ENCODE results near the gene PSMA6. TPM values are rescaled to one million over a fixed set of nuclear protein-coding genes. Genes with fewer than 3 reads are reported as not detected.

Gene PSMA6
- total and polyA plus RNA-seq, 2 of the 13 experiments (the other 11 are each of a cell fraction or from before 2014, with no cell fraction given), result 525 to 1,109 TPM

- peak; percentile 96; the same call in 1 of the 2 replicates for TF ChIP-seq MTA1 (CRISPR knock-in tag; IDR thresholded peaks at IDR 0.05; ENCODE audit: borderline replicate concordance)
- TF ChIP-seq ZFY (CRISPR knock-in tag; IDR thresholded peaks at IDR 0.05), result peak; percentile 91
- TF ChIP-seq RFX5 (IDR thresholded peaks at IDR 0.05; ENCODE audit: low read depth, low read length), result no peak
- TF ChIP-seq, protein P1, sequence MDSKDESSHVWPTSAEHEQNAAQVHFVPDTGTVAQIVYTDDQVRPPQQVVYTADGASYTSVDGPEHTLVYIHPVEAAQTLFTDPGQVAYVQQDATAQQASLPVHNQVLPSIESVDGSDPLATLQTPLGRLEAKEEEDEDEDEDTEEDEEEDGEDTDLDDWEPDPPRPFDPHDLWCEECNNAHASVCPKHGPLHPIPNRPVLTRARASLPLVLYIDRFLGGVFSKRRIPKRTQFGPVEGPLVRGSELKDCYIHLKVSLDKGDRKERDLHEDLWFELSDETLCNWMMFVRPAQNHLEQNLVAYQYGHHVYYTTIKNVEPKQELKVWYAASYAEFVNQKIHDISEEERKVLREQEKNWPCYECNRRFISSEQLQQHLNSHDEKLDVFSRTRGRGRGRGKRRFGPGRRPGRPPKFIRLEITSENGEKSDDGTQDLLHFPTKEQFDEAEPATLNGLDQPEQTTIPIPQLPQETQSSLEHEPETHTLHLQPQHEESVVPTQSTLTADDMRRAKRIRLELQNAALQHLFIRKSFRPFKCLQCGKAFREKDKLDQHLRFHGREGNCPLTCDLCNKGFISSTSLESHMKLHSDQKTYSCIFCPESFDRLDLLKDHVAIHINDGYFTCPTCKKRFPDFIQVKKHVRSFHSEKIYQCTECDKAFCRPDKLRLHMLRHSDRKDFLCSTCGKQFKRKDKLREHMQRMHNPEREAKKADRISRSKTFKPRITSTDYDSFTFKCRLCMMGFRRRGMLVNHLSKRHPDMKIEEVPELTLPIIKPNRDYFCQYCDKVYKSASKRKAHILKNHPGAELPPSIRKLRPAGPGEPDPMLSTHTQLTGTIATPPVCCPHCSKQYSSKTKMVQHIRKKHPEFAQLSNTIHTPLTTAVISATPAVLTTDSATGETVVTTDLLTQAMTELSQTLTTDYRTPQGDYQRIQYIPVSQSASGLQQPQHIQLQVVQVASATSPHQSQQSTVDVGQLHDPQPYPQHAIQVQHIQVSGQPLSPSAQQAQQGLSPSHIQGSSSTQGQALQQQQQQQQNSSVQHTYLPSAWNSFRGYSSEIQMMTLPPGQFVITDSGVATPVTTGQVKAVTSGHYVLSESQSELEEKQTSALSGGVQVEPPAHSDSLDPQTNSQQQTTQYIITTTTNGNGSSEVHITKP (CRISPR knock-in tag; IDR thresholded peaks at IDR 0.05; ENCODE audit: low read depth), result peak; percentile 96
- TF ChIP-seq JUN (CRISPR knock-in tag; IDR thresholded peaks at IDR 0.05), result peak; percentile 34
- TF ChIP-seq CREBL2 (CRISPR knock-in tag; IDR thresholded peaks at IDR 0.05; ENCODE audit: borderline replicate concordance), result no peak
- TF ChIP-seq SALL1 (CRISPR knock-in tag; IDR thresholded peaks at IDR 0.05), result no peak
- no peak for TF ChIP-seq MLLT10 (CRISPR knock-in tag; IDR thresholded peaks at IDR 0.05)
- TF ChIP-seq ZNF326 (CRISPR knock-in tag; IDR thresholded peaks at IDR 0.05; ENCODE audit: borderline replicate concordance), result peak; percentile 48; the same call in 1 of the 2 replicates
- peak; percentile 88 for TF ChIP-seq XRCC5 (optimal IDR thresholded peaks at IDR 0.05; ENCODE audit: low read length)
- TF ChIP-seq PAX8 (CRISPR knock-in tag; IDR thresholded peaks at IDR 0.05; ENCODE audit: borderline replicate concordance), result no peak; the same call in 1 of the 2 replicates
- peak; percentile 12 for TF ChIP-seq RBM22 (optimal IDR thresholded peaks at IDR 0.05; ENCODE audit: low read length)
- TF ChIP-seq TSC22D2 (CRISPR knock-in tag; IDR thresholded peaks at IDR 0.05; ENCODE audit: borderline replicate concordance), result peak; percentile 90; the same call in 1 of the 2 replicates
- TF ChIP-seq ZNF75D (CRISPR knock-in tag; IDR thresholded peaks at IDR 0.05; ENCODE audit: borderline replicate concordance), result no peak
- TF ChIP-seq GMEB2 (CRISPR knock-in tag; IDR thresholded peaks at IDR 0.05; ENCODE audit: low read depth), result no peak
- 0 out of 2 replicates have a peak, but pooled peaks have one; percentile 65 for TF ChIP-seq HMGA1 (CRISPR knock-in tag; conservative IDR thresholded peaks at IDR 0.05)
- no peak for TF ChIP-seq PHF20 (CRISPR knock-in tag; IDR thresholded peaks at IDR 0.05)
- TF ChIP-seq, protein P2, sequence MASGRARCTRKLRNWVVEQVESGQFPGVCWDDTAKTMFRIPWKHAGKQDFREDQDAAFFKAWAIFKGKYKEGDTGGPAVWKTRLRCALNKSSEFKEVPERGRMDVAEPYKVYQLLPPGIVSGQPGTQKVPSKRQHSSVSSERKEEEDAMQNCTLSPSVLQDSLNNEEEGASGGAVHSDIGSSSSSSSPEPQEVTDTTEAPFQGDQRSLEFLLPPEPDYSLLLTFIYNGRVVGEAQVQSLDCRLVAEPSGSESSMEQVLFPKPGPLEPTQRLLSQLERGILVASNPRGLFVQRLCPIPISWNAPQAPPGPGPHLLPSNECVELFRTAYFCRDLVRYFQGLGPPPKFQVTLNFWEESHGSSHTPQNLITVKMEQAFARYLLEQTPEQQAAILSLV (CRISPR knock-in tag; IDR thresholded peaks at IDR 0.05; ENCODE audit: borderline replicate concordance), result peak; percentile 60; the same call in 1 of the 2 replicates
- TF ChIP-seq ZNF775 (CRISPR knock-in tag; IDR thresholded peaks at IDR 0.05; ENCODE audit: borderline replicate concordance), result 0 out of 2 replicates have a peak, but pooled peaks have one; percentile 23
- peak; percentile 8; the same call in 1 of the 2 replicates for TF ChIP-seq MNT (IDR thresholded peaks at IDR 0.05)
- no peak for TF ChIP-seq SNAI1 (CRISPR knock-in tag; IDR thresholded peaks at IDR 0.05; ENCODE audit: borderline replicate concordance)
Observed at GRCh38 chr14:35335388-35336092, 43.4 kb downstream of the PSMA6 start (continued).
